Measurements from ENCODE around the gene ARHGAP19.

ARHGAP19 gene

DNA sequence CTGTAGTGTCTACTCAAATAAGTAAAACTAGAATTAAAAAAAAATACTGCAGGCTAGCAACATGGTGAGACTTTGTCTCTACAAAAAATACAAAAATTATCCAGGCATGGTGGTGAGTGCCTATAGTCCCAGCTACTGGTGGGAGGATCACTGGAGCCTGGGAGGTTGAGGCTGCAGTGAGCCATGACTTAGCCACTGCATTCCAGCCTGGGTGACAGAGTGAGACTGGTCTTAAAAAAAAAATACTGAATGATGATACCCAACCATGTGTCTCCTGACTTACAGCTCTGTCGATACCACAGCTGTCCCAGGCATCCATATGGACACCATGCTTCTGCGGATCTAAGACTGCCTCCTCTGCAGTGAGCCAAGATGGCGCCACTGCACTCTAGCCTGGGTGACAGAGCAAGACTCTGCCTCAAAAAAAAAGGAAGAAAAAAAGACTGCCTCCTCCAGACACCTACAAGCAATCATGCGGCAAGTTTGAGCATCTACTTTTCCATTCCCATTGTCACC, 18.7 kb upstream of the ARHGAP19 start:
- no peak for TF ChIP-seq CTCF (IDR thresholded peaks at IDR 0.05; ENCODE audit: insufficient read depth, low read depth, low read length, missing control alignments)
- DNase-seq (ENCODE audit: low read depth) = no peak
- H3K4me3 ChIP-seq (ENCODE audit: low read length) = no peak overlapping the region

DNA sequence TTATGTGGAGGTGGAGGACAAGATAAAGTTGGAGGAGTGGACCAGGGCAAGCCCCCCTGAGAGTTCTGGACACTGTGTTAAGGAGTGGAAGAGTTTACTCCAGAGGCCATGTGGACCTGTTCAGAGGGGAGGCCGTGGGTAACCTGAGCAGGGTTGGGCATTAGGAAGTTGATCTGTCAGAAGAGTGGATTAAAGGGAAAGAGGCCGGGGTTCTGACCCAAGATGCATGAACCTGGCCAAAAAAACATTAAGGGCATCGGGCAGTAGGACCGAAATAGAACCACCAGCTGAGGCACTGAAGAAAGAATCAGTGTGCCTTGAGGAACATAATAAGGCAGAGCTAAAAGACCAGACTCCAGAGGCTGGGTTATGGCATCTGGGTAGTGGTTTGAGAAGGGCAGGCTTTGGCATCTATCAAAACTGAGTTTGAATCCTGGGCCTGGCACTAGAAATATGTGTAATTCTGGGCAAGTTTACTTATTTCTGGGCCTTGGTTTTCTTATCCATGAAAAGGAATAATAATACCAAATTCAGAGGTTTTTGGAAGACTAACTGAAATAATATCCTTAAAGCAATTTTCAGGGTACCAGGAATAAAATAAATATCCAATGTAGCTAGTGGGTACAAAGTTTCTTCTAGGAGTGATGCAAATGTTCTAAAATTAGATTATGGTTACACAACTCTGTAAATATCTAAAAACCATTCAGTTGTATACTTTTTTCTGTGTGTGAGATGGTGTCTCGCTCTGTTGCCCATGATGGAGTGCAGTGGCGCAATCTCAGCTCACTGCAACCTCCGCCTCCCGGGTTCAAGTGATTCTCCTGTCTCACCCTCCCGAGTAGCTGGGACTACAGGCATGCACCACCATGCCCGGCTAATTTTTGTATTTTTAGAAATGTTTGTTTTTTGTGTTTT, 15.7 kb upstream of the ARHGAP19 start:
- no peak overlapping the region for H3K4me3 ChIP-seq (ENCODE audit: low read length)
- no peak for TF ChIP-seq CTCF (IDR thresholded peaks at IDR 0.05; ENCODE audit: insufficient read depth, low read depth, low read length, missing control alignments)
- no peak for DNase-seq (ENCODE audit: low read depth)

- TF ChIP-seq CTCF (IDR thresholded peaks at IDR 0.05; ENCODE audit: insufficient read depth, low read depth, low read length, missing control alignments) = no peak
- no peak overlapping the region for H3K4me3 ChIP-seq (ENCODE audit: low read length)
- no peak for DNase-seq (ENCODE audit: low read depth)
Observed at GRCh38 chr10:97307441-97307840, 15.0 kb upstream of the ARHGAP19 start.

- no peak overlapping the region for H3K4me3 ChIP-seq (ENCODE audit: low read length)
- no peak for TF ChIP-seq CTCF (IDR thresholded peaks at IDR 0.05; ENCODE audit: insufficient read depth, low read depth, low read length, missing control alignments)
- DNase-seq (ENCODE audit: low read depth) = no peak
Observed at GRCh38 chr10:97302088-97302791, 9.8 kb upstream of the ARHGAP19 start.

GRCh38 chr10:97300980-97301379, 8.5 kb upstream of the ARHGAP19 start:
- no peak overlapping the region for H3K4me3 ChIP-seq (ENCODE audit: low read length)
- TF ChIP-seq CTCF (IDR thresholded peaks at IDR 0.05; ENCODE audit: insufficient read depth, low read depth, low read length, missing control alignments) = no peak
- DNase-seq (ENCODE audit: low read depth) = no peak

- H3K4me3 ChIP-seq (ENCODE audit: low read length) = no peak overlapping the region
- no peak for TF ChIP-seq CTCF (IDR thresholded peaks at IDR 0.05; ENCODE audit: insufficient read depth, low read depth, low read length, missing control alignments)
Observed at GRCh38 chr10:97298223-97298571, 5.8 kb upstream of the ARHGAP19 start.

More at GRCh38 chr10:97298223-97298571, 5.8 kb upstream of the ARHGAP19 start:
- no peak for DNase-seq (ENCODE audit: low read depth)
